Tibial nerve (tissue), 3 donors: ENCODE data around the gene RAB40A.

Experiments
- EP300 ChIP-seq, 2 donors: sonication (generic); formaldehyde crosslinking; IDR thresholded peaks; one replicate each; pipeline ENCODE4 v1.6.1; 2017; ENCODE audit warnings: antibody characterized with exemption in 2 of 2, mild to moderate bottlenecking in 1 of 2
- POLR2A ChIP-seq, 2 donors: fragments of 450-650 bp; IDR thresholded peaks; one replicate each; pipeline ENCODE4 v1.6.1; 2017; ENCODE audit warnings: antibody characterized with exemption in 2 of 2, mild to moderate bottlenecking in 2 of 2, moderate library complexity in 2 of 2

GRCh38 chrX:103536732-103537131 is 17.4 kb upstream of the RAB40A start:
- TF ChIP-seq POLR2A (IDR thresholded peaks at IDR 0.05) (no peak), EP300 (IDR thresholded peaks at IDR 0.05) (no peak)
